Stomach smooth muscle (tissue), 2 donors: Measurements from ENCODE around the gene EIF2B1.

Experiments
- H3K27ac ChIP-seq: one replicate; pipeline ENCODE4 v1.7.0; 2013; ENCODE audit warnings: mild to moderate bottlenecking, low read length, inconsistent platforms
- H3K27me3 ChIP-seq, 2 donors: one replicate each; pipeline ENCODE4 v1.7.0; 2013; ENCODE audit warnings: low read length in 2 of 2; ENCODE audit not compliant: insufficient read depth in 2 of 2, control insufficient read depth in 1 of 2
- H3K36me3 ChIP-seq, 2 donors: one replicate each; pipeline ENCODE4 v1.7.0; 2013; ENCODE audit warnings: low read length in 2 of 2; ENCODE audit not compliant: control insufficient read depth in 2 of 2, insufficient read depth in 2 of 2
- H3K4me1 ChIP-seq: one replicate; pipeline ENCODE4 v1.7.0; 2013; ENCODE audit warnings: low read length; ENCODE audit not compliant: control insufficient read depth, insufficient read depth
- H3K4me3 ChIP-seq, 2 donors: one replicate each; pipeline ENCODE4 v1.7.0; 2013; ENCODE audit warnings: low read length in 2 of 2
- H3K9ac ChIP-seq, 2 donors: one replicate each; pipeline ENCODE4 v1.7.0; 2013; ENCODE audit warnings: low read length in 2 of 2, mild to moderate bottlenecking in 1 of 2
- H3K9me3 ChIP-seq, 2 donors: one replicate each; pipeline ENCODE4 v1.7.0; 2013; ENCODE audit warnings: low read length in 2 of 2; ENCODE audit not compliant: control insufficient read depth in 2 of 2
- donor health status: healthy.
- donor health status: Pancreatic carcinoma.

Gene EIF2B1

GRCh38 chr12:123656392-123656791, 22.9 kb upstream of the EIF2B1 start:
- Histone ChIP-seq H3K4me1 (no peaks in the 10 kb centered on the region), H3K9ac (no peak overlapping the region), H3K36me3 (peaks cover 16 to 23% of the 10 kb centered on the region in 2 donors), H3K27me3 (no peaks in the 10 kb centered on the region), H3K27ac (no peak overlapping the region), H3K9me3 (no peaks in the 10 kb centered on the region), H3K4me3 (no peak overlapping the region)

GRCh38 chr12:123655420-123655819, 21.9 kb upstream of the EIF2B1 start:
- Histone ChIP-seq H3K27ac (no peak overlapping the region), H3K4me3 (no peak overlapping the region), H3K9ac (no peak overlapping the region), H3K27me3 (no peaks in the 10 kb centered on the region), H3K4me1 (no peaks in the 10 kb centered on the region), H3K36me3 (peaks cover 21 to 28% of the 10 kb centered on the region in 2 donors), H3K9me3 (no peaks in the 10 kb centered on the region)

GRCh38 chr12:123654129-123654701, 20.7 kb upstream of the EIF2B1 start:
- H3K27ac ChIP-seq, result no peak overlapping the region
- H3K27me3 ChIP-seq, result no peaks in the 10 kb centered on the region
- no peak overlapping the region for H3K4me3 ChIP-seq
- H3K36me3 ChIP-seq, result peaks cover 20 to 27% of the 10 kb centered on the region in 2 donors
- no peaks in the 10 kb centered on the region for H3K9me3 ChIP-seq
- no peak overlapping the region for H3K9ac ChIP-seq
- no peaks in the 10 kb centered on the region for H3K4me1 ChIP-seq

GRCh38 chr12:123648401-123648800, 14.9 kb upstream of the EIF2B1 start:
- no peak overlapping the region for H3K4me3 ChIP-seq
- no peak overlapping the region for H3K27ac ChIP-seq
- no peaks in the 10 kb centered on the region for H3K27me3 ChIP-seq
- no peaks in the 10 kb centered on the region for H3K4me1 ChIP-seq
- peaks cover 31 to 39% of the 10 kb centered on the region in 2 donors for H3K36me3 ChIP-seq
- no peaks in the 10 kb centered on the region for H3K9me3 ChIP-seq
- no peak overlapping the region for H3K9ac ChIP-seq

GRCh38 chr12:123645878-123646277, 12.4 kb upstream of the EIF2B1 start:
- Histone ChIP-seq H3K36me3 (peaks cover 33 to 44% of the 10 kb centered on the region in 2 donors), H3K27ac (no peak overlapping the region), H3K9me3 (no peaks in the 10 kb centered on the region), H3K27me3 (no peaks in the 10 kb centered on the region), H3K4me1 (no peaks in the 10 kb centered on the region), H3K4me3 (no peak overlapping the region), H3K9ac (no peak overlapping the region)

- H3K4me1 ChIP-seq, result no peaks in the 10 kb centered on the region
- H3K9me3 ChIP-seq, result no peaks in the 10 kb centered on the region
- no peak overlapping the region for H3K9ac ChIP-seq
- H3K36me3 ChIP-seq, result peaks cover 29 to 40% of the 10 kb centered on the region in 2 donors
- H3K27ac ChIP-seq, result no peak overlapping the region
- H3K27me3 ChIP-seq, result no peaks in the 10 kb centered on the region
- no peak overlapping the region for H3K4me3 ChIP-seq
Measured at GRCh38 chr12:123645380-123645779, 11.9 kb upstream of the EIF2B1 start.

GRCh38 chr12:123643911-123644310, 10.4 kb upstream of the EIF2B1 start:
- Histone ChIP-seq H3K4me1 (no peaks in the 10 kb centered on the region), H3K9ac (no peak overlapping the region), H3K4me3 (no peak overlapping the region), H3K27ac (no peak overlapping the region), H3K36me3 (peaks cover 28 to 37% of the 10 kb centered on the region in 2 donors), H3K9me3 (no peaks in the 10 kb centered on the region), H3K27me3 (no peaks in the 10 kb centered on the region)

GRCh38 chr12:123634142-123634561, 666 bp upstream of the EIF2B1 start:
- peaks cover 14% of the 10 kb centered on the region for H3K4me1 ChIP-seq
- no peaks in the 10 kb centered on the region for H3K27me3 ChIP-seq
- H3K4me3 ChIP-seq, result peak overlapping the region; percentile 95 to 97
- no peaks in the 10 kb centered on the region for H3K9me3 ChIP-seq
- H3K27ac ChIP-seq, result peak overlapping the region; percentile 90
- H3K9ac ChIP-seq, result peak overlapping the region; percentile 96 to 99
- H3K36me3 ChIP-seq, result peaks cover 12 to 18% of the 10 kb centered on the region in 2 donors

- no peaks in the 10 kb centered on the region for H3K9me3 ChIP-seq
- no peak overlapping the region for H3K9ac ChIP-seq
- no peaks in the 10 kb centered on the region for H3K27me3 ChIP-seq
- H3K4me3 ChIP-seq, result no peak overlapping the region
- H3K36me3 ChIP-seq, result peaks cover 57 to 63% of the 10 kb centered on the region in 2 donors
- H3K4me1 ChIP-seq, result no peaks in the 10 kb centered on the region
- H3K27ac ChIP-seq, result no peak overlapping the region
Measured at GRCh38 chr12:123621619-123622530, 11.6 kb downstream of the EIF2B1 start.

GRCh38 chr12:123621101-123621500, 12.4 kb downstream of the EIF2B1 start:
- Histone ChIP-seq H3K27ac (no peak overlapping the region), H3K9ac (no peak overlapping the region), H3K9me3 (no peaks in the 10 kb centered on the region), H3K4me3 (no peak overlapping the region), H3K27me3 (no peaks in the 10 kb centered on the region), H3K4me1 (no peaks in the 10 kb centered on the region), H3K36me3 (peaks cover 57 to 63% of the 10 kb centered on the region in 2 donors)

- Histone ChIP-seq H3K36me3 (peaks cover 66 to 72% of the 10 kb centered on the region in 2 donors), H3K27me3 (no peaks in the 10 kb centered on the region), H3K4me1 (peaks cover 2% of the 10 kb centered on the region), H3K27ac (no peak overlapping the region), H3K9me3 (no peaks in the 10 kb centered on the region), H3K4me3 (no peak overlapping the region), H3K9ac (no peak overlapping the region)
Measured at GRCh38 chr12:123617580-123617979, 15.9 kb downstream of the EIF2B1 start.
